ENCODE data around the gene PHLDB1. TPM values are rescaled to one million over a fixed set of nuclear protein-coding genes. Genes with fewer than 3 reads are reported as not detected.

The PHLDB1 gene
- polyA plus RNA-seq, 2 of the 4 experiments (the other 2 are of a cell fraction): 5.9 to 20.0 TPM

- no peak overlapping the region for H3K4me2 ChIP-seq
- no peak for ATAC-seq
- FAIRE-seq: no peak
- no peak overlapping the region for H3K27ac ChIP-seq
- H3K4me1 ChIP-seq: peaks cover 2% of the 10 kb centered on the region; the same call in 2 of the 3 replicates
- DNase-seq (ENCODE audit: low read depth in 1 of 2, low spot score in 1 of 2): no peak
- no peaks in the 10 kb centered on the region for H3K9me3 ChIP-seq
- no peak overlapping the region for H3K4me3 ChIP-seq
- TF ChIP-seq HEYL (CRISPR knock-in tag; IDR thresholded peaks at IDR 0.05) (no peak), BHLHE40 (IDR thresholded peaks at IDR 0.05; ENCODE audit: low read depth, low read length) (no peak), RARB (CRISPR knock-in tag; IDR thresholded peaks at IDR 0.05) (no peak), MAFK (IDR thresholded peaks at IDR 0.05; ENCODE audit: partially characterized antibody) (no peak), CEBPB (IDR thresholded peaks at IDR 0.05) (no peak), SREBF2 (IDR thresholded peaks at IDR 0.05) (no peak), ELK1 (IDR thresholded peaks at IDR 0.05; ENCODE audit: low read depth, low read length) (no peak), ZFP36 (IDR thresholded peaks at IDR 0.05; ENCODE audit: borderline replicate concordance, partially characterized antibody) (no peak), ZNF302 (CRISPR knock-in tag; IDR thresholded peaks at IDR 0.05) (no peak), MAZ (IDR thresholded peaks at IDR 0.05; ENCODE audit: borderline replicate concordance, low read depth, low read length) (no peak), POLR2AphosphoS2 (conservative IDR thresholded peaks at IDR 0.05; ENCODE audit: low read length) (no peak), NPAS2 (CRISPR knock-in tag; IDR thresholded peaks at IDR 0.05; ENCODE audit: borderline replicate concordance) (no peak), RCOR1 (IDR thresholded peaks at IDR 0.05; ENCODE audit: low read depth, low read length) (no peak), REST (IDR thresholded peaks at IDR 0.05) (no peak)
- TF ChIP-seq, protein P1, sequence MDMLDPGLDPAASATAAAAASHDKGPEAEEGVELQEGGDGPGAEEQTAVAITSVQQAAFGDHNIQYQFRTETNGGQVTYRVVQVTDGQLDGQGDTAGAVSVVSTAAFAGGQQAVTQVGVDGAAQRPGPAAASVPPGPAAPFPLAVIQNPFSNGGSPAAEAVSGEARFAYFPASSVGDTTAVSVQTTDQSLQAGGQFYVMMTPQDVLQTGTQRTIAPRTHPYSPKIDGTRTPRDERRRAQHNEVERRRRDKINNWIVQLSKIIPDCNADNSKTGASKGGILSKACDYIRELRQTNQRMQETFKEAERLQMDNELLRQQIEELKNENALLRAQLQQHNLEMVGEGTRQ (IDR thresholded peaks at IDR 0.05): no peak
- CTCF ChIA-PET: interaction anchor here (0.9 to 2.2 kb wide), 4 partner anchors 15 to 48 kb away, joined by 3 to 7 read pairs (median 5); partner anchors contain the start of gene PHLDB1
- POLR2A ChIA-PET: no interaction called here
- WGBS (ENCODE audit: missing lambda C conversion rate): 83% methylated on average over 11 of the region's 11 CpGs
Measured at GRCh38 chr11:118641397-118642019, 34.1 kb downstream of the PHLDB1 start.

- Histone ChIP-seq H3K4me1 (no peaks in the 10 kb centered on the region), H3K4me2 (no peak overlapping the region), H3K9me3 (no peaks in the 10 kb centered on the region), H3K27ac (no peak overlapping the region), H3K4me3 (no peak overlapping the region)
- no peak for FAIRE-seq
- ChIA-PET POLR2A (no interaction called here), CTCF (interaction anchor here (0.6 to 2.7 kb wide), 6 partner anchors 9 to 110 kb away, joined by 3 to 10 read pairs (median 4); no protein-coding TSS in a partner anchor)
- TF ChIP-seq CHD4 (IDR thresholded peaks at IDR 0.05; ENCODE audit: borderline replicate concordance) (no peak), EHF (CRISPR knock-in tag; IDR thresholded peaks at IDR 0.05) (no peak), RCOR1 (IDR thresholded peaks at IDR 0.05; ENCODE audit: low read depth, low read length) (no peak), SREBF2 (IDR thresholded peaks at IDR 0.05) (no peak), MYC (IDR thresholded peaks at IDR 0.05; ENCODE audit: borderline replicate concordance, low read length) (no peak), EP300 (IDR thresholded peaks at IDR 0.05) (no peak), RARB (CRISPR knock-in tag; IDR thresholded peaks at IDR 0.05) (no peak), HOXA7 (CRISPR knock-in tag; IDR thresholded peaks at IDR 0.05) (no peak), MAZ (IDR thresholded peaks at IDR 0.05; ENCODE audit: borderline replicate concordance, low read depth, low read length) (no peak), SMC3 (IDR thresholded peaks at IDR 0.05) (no peak), ZC3H11A (IDR thresholded peaks at IDR 0.05) (no peak)
- WGBS (ENCODE audit: missing lambda C conversion rate): 76% methylated on average over 6 of the region's 11 CpGs
- DNase-seq (ENCODE audit: low read depth in 1 of 2, low spot score in 1 of 2): no peak
- ATAC-seq: no peak
Measured at GRCh38 chr11:118643142-118643994, 36.0 kb downstream of the PHLDB1 start.
